WTC11 (cell line): ENCODE results near the gene PTPRN2. TPM values are rescaled to one million over a fixed set of nuclear protein-coding genes. Genes with fewer than 3 reads are reported as not detected.

Source experiments
- ATAC-seq: fragments of 200-7000 bp; cut with Tn5 transposase; 2 replicates; pipeline ENCODE4 v1.10.0; 2021; ENCODE audit warnings: mild to moderate bottlenecking, moderate library complexity
- CTCF ChIA-PET: fragments of 300-600 bp; sonication (Branson Sonifier 250); formaldehyde crosslinking; loops from one replicate; lab custom pipeline; 2021; ENCODE audit warnings: antibody characterized with exemption; lab: Charles Lee
- POLR2A ChIA-PET: fragments of 350-600 bp; sonication (Branson Sonifier 250); formaldehyde crosslinking; loops from one replicate; lab custom pipeline; 2021; ENCODE audit warnings: antibody characterized with exemption; lab: Charles Lee
- DNase-seq: peaks from one replicate; pipeline ENCODE4 v3.0.0; 2021; ENCODE audit warnings: low spot score
- H3K27ac Mint-ChIP-seq: 2 replicates; pipeline ENCODE4 v1.8.0; 2021; ENCODE audit warnings: mixed read lengths
- H3K27me3 Mint-ChIP-seq: 2 replicates; pipeline ENCODE4 v1.8.0; 2021; ENCODE audit warnings: low read depth, mild to moderate bottlenecking, moderate library complexity, mixed read lengths
- H3K36me3 Mint-ChIP-seq: 2 replicates; pipeline ENCODE4 v1.8.0; 2021; ENCODE audit warnings: mixed read lengths
- H3K4me1 Mint-ChIP-seq: 2 replicates; pipeline ENCODE4 v1.8.0; 2022; ENCODE audit warnings: mixed read lengths
- H3K4me3 Mint-ChIP-seq: 2 replicates; pipeline ENCODE4 v1.8.0; 2021; ENCODE audit warnings: mild to moderate bottlenecking, moderate library complexity, mixed read lengths
- H3K9me3 Mint-ChIP-seq: 2 replicates; pipeline ENCODE4 v1.8.0; 2021; ENCODE audit warnings: mixed read lengths
- CBFB ChIP-seq: sonication (generic); formaldehyde crosslinking; IDR thresholded peaks from 2 replicates; pipeline ENCODE4 v1.8.1; 2022; ENCODE audit warnings: mild to moderate bottlenecking, low read depth, missing genetic modification reagents
- CREB1 ChIP-seq: sonication (generic); formaldehyde crosslinking; IDR thresholded peaks from 2 replicates; pipeline ENCODE4 v1.8.0; 2023; ENCODE audit warnings: mild to moderate bottlenecking, missing genetic modification reagents
- CTCF ChIP-seq: fragments of 200-600 bp; IDR thresholded peaks from 2 replicates; pipeline ENCODE4 v1.8.0; 2022; ENCODE audit warnings: antibody characterized with exemption
- IRF2 ChIP-seq: sonication (generic); formaldehyde crosslinking; IDR thresholded peaks from 2 replicates; pipeline ENCODE4 v1.8.0; 2022; ENCODE audit warnings: low read depth, missing genetic modification reagents, borderline replicate concordance
- KAT7 ChIP-seq: sonication (generic); formaldehyde crosslinking; IDR thresholded peaks from 2 replicates; pipeline ENCODE4 v1.8.1; 2023; ENCODE audit warnings: missing genetic modification reagents, mild to moderate bottlenecking, borderline replicate concordance
- NFE2L1 ChIP-seq: sonication (generic); formaldehyde crosslinking; IDR thresholded peaks from 2 replicates; pipeline ENCODE4 v1.8.1; 2023; ENCODE audit warnings: missing genetic modification reagents
- SMAD3 ChIP-seq: sonication (generic); formaldehyde crosslinking; IDR thresholded peaks from 2 replicates; pipeline ENCODE4 v1.8.0; 2022; ENCODE audit warnings: missing genetic modification reagents, mild to moderate bottlenecking, borderline replicate concordance
- ZNF121 ChIP-seq: sonication (generic); formaldehyde crosslinking; IDR thresholded peaks from 2 replicates; pipeline ENCODE4 v1.8.0; 2023; ENCODE audit warnings: missing genetic modification reagents
- ZNF138 ChIP-seq: sonication (generic); formaldehyde crosslinking; conservative IDR thresholded peaks from 2 replicates; pipeline ENCODE4 v1.8.1; 2022; ENCODE audit warnings: mild to moderate bottlenecking, moderate library complexity, missing genetic modification reagents
- ZNF317 ChIP-seq: sonication (generic); formaldehyde crosslinking; IDR thresholded peaks from 2 replicates; pipeline ENCODE4 v1.8.1; 2023; ENCODE audit warnings: low read depth, mild to moderate bottlenecking, moderate library complexity, missing genetic modification reagents, borderline replicate concordance
- ZNF396 ChIP-seq: fragments of 250-450 bp; sonication (Bioruptor Pico); IDR thresholded peaks from 2 replicates; pipeline ENCODE4 v1.8.0; 2021; ENCODE audit warnings: mild to moderate bottlenecking, moderate library complexity, borderline replicate concordance
- ZNF425 ChIP-seq: fragments of 250-450 bp; sonication (Bioruptor Pico); conservative IDR thresholded peaks from 2 replicates; pipeline ENCODE4 v1.9.0; 2021; ENCODE audit warnings: mild to moderate bottlenecking
- ZNF671 ChIP-seq: fragments of 250-450 bp; sonication (Bioruptor Pico); IDR thresholded peaks from 2 replicates; pipeline ENCODE4 v1.8.0; 2021; ENCODE audit warnings: mild to moderate bottlenecking
- total RNA-seq: library from RNA; stranded (reverse); gene quantifications from 3 replicates; pipeline ENCODE4 v1.2.3, GENCODE V29; 2021
- TF ChIP-seq, protein P1 (sequence below): sonication (generic); formaldehyde crosslinking; IDR thresholded peaks from 2 replicates; pipeline ENCODE4 v1.8.1; 2022; ENCODE audit warnings: missing genetic modification reagents, borderline replicate concordance
- TF ChIP-seq, protein P2 (sequence below): sonication (generic); formaldehyde crosslinking; conservative IDR thresholded peaks from 2 replicates; pipeline ENCODE4 v1.8.1; 2023; ENCODE audit warnings: mild to moderate bottlenecking, low read depth, missing genetic modification reagents, moderate library complexity
- TF ChIP-seq, protein P3 (sequence below): sonication (generic); formaldehyde crosslinking; IDR thresholded peaks from 2 replicates; pipeline ENCODE4 v1.8.1; 2023; ENCODE audit warnings: mild to moderate bottlenecking, missing genetic modification reagents, moderate library complexity
- TF ChIP-seq, protein P4 (sequence below): fragments of 250-450 bp; sonication (Bioruptor Pico); IDR thresholded peaks from 2 replicates; pipeline ENCODE4 v1.9.0; 2021; ENCODE audit warnings: moderate library complexity, mild to moderate bottlenecking, inconsistent platforms, borderline replicate concordance
- TF ChIP-seq, protein P5 (sequence below): fragments of 250-450 bp; sonication (Bioruptor Pico); IDR thresholded peaks from 2 replicates; pipeline ENCODE4 v1.8.0; 2021; ENCODE audit warnings: mild to moderate bottlenecking
- TF ChIP-seq, protein P6 (sequence below): sonication (generic); formaldehyde crosslinking; IDR thresholded peaks from 2 replicates; pipeline ENCODE4 v1.8.1; 2023; ENCODE audit warnings: mild to moderate bottlenecking, missing genetic modification reagents, moderate library complexity

The PTPRN2 gene
- total RNA-seq, 1 experiment from 2014 or later, result 4.7 TPM

GRCh38 chr7:158422887-158423560 lies 164.6 kb downstream of the PTPRN2 start:
- H3K4me3 Mint-ChIP-seq, result no peak overlapping the region
- H3K36me3 Mint-ChIP-seq, result peaks cover 12% of the 10 kb centered on the region
- H3K9me3 Mint-ChIP-seq, result peaks cover 15% of the 10 kb centered on the region
- ATAC-seq, result no peak
- DNase-seq, result no peak
- H3K4me1 Mint-ChIP-seq, result no peaks in the 10 kb centered on the region
- TF ChIP-seq, protein P1, sequence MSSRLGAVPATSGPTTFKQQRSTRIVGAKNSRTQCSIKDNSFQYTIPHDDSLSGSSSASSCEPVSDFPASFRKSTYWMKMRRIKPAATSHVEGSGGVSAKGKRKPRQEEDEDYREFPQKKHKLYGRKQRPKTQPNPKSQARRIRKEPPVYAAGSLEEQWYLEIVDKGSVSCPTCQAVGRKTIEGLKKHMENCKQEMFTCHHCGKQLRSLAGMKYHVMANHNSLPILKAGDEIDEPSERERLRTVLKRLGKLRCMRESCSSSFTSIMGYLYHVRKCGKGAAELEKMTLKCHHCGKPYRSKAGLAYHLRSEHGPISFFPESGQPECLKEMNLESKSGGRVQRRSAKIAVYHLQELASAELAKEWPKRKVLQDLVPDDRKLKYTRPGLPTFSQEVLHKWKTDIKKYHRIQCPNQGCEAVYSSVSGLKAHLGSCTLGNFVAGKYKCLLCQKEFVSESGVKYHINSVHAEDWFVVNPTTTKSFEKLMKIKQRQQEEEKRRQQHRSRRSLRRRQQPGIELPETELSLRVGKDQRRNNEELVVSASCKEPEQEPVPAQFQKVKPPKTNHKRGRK (CRISPR knock-in tag), result no peak
- TF ChIP-seq ZNF396 (CRISPR knock-in tag) (no peak), ZNF425 (CRISPR knock-in tag) (no peak), NFE2L1 (CRISPR knock-in tag) (no peak), ZNF671 (CRISPR knock-in tag) (no peak), CTCF (no peak)
- TF ChIP-seq, protein P2, sequence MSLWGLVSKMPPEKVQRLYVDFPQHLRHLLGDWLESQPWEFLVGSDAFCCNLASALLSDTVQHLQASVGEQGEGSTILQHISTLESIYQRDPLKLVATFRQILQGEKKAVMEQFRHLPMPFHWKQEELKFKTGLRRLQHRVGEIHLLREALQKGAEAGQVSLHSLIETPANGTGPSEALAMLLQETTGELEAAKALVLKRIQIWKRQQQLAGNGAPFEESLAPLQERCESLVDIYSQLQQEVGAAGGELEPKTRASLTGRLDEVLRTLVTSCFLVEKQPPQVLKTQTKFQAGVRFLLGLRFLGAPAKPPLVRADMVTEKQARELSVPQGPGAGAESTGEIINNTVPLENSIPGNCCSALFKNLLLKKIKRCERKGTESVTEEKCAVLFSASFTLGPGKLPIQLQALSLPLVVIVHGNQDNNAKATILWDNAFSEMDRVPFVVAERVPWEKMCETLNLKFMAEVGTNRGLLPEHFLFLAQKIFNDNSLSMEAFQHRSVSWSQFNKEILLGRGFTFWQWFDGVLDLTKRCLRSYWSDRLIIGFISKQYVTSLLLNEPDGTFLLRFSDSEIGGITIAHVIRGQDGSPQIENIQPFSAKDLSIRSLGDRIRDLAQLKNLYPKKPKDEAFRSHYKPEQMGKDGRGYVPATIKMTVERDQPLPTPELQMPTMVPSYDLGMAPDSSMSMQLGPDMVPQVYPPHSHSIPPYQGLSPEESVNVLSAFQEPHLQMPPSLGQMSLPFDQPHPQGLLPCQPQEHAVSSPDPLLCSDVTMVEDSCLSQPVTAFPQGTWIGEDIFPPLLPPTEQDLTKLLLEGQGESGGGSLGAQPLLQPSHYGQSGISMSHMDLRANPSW, result no peak
- TF ChIP-seq, protein P3, sequence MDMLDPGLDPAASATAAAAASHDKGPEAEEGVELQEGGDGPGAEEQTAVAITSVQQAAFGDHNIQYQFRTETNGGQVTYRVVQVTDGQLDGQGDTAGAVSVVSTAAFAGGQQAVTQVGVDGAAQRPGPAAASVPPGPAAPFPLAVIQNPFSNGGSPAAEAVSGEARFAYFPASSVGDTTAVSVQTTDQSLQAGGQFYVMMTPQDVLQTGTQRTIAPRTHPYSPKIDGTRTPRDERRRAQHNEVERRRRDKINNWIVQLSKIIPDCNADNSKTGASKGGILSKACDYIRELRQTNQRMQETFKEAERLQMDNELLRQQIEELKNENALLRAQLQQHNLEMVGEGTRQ (CRISPR knock-in tag), result no peak
- no peaks in the 10 kb centered on the region; the same call in 1 of the 2 replicates for H3K27me3 Mint-ChIP-seq
- POLR2A ChIA-PET, result no interaction called here
- no peak overlapping the region for H3K27ac Mint-ChIP-seq
- CTCF ChIA-PET, result interaction anchor here (0.7 to 1.5 kb wide), 3 partner anchors 9 to 66 kb away, joined by 3 to 4 read pairs (median 4); no protein-coding TSS in a partner anchor

GRCh38 chr7:158422196-158422886 lies 165.3 kb downstream of the PTPRN2 start:
- H3K27ac Mint-ChIP-seq, result no peak overlapping the region
- TF ChIP-seq, protein P4, sequence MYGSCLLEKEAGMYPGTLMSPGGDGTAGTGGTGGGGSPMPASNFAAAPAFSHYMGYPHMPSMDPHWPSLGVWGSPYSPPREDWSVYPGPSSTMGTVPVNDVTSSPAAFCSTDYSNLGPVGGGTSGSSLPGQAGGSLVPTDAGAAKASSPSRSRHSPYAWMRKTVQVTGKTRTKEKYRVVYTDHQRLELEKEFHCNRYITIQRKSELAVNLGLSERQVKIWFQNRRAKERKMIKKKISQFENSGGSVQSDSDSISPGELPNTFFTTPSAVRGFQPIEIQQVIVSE (CRISPR knock-in tag), result no peak
- TF ChIP-seq ZNF317 (no peak), KAT7 (CRISPR knock-in tag) (no peak), CREB1 (no peak), IRF2 (CRISPR knock-in tag) (no peak), CBFB (no peak), ZNF138 (CRISPR knock-in tag) (no peak), SMAD3 (CRISPR knock-in tag) (no peak), ZNF121 (CRISPR knock-in tag) (no peak)
- TF ChIP-seq, protein P5, sequence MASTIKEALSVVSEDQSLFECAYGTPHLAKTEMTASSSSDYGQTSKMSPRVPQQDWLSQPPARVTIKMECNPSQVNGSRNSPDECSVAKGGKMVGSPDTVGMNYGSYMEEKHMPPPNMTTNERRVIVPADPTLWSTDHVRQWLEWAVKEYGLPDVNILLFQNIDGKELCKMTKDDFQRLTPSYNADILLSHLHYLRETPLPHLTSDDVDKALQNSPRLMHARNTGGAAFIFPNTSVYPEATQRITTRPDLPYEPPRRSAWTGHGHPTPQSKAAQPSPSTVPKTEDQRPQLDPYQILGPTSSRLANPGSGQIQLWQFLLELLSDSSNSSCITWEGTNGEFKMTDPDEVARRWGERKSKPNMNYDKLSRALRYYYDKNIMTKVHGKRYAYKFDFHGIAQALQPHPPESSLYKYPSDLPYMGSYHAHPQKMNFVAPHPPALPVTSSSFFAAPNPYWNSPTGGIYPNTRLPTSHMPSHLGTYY (CRISPR knock-in tag), result no peak
- TF ChIP-seq, protein P6, sequence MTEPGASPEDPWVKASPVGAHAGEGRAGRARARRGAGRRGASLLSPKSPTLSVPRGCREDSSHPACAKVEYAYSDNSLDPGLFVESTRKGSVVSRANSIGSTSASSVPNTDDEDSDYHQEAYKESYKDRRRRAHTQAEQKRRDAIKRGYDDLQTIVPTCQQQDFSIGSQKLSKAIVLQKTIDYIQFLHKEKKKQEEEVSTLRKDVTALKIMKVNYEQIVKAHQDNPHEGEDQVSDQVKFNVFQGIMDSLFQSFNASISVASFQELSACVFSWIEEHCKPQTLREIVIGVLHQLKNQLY (CRISPR knock-in tag), result no peak
- H3K4me1 Mint-ChIP-seq, result no peaks in the 10 kb centered on the region
- no peak overlapping the region for H3K4me3 Mint-ChIP-seq
- peaks cover 21% of the 10 kb centered on the region for H3K9me3 Mint-ChIP-seq
- ATAC-seq (no peak), DNase-seq (no peak)
- no peaks in the 10 kb centered on the region; the same call in 1 of the 2 replicates for H3K27me3 Mint-ChIP-seq
- peaks cover 15% of the 10 kb centered on the region for H3K36me3 Mint-ChIP-seq
- ChIA-PET CTCF (no interaction called here), POLR2A (no interaction called here)
